ENCODE measurements around the gene FNBP1. TPM values are rescaled to one million over a fixed set of nuclear protein-coding genes. Genes with fewer than 3 reads are reported as not detected.

FNBP1 gene
- total RNA-seq, 2 donors from 2014 or later: 17.1 to 17.9 TPM

GRCh38 chr9:129850821-129851550 is 192.0 kb downstream of the FNBP1 start:
- TF ChIP-seq POLR2A (IDR thresholded peaks at IDR 0.05): no peak
- no peak for TF ChIP-seq CTCF (IDR thresholded peaks at IDR 0.05)
- WGBS, 2 donors: 85 to 87% methylated on average over 6 of the region's 6 CpGs
- ATAC-seq (no peak), DNase-seq (no peak)
- H3K36me3 ChIP-seq (replicated peaks in 1 of 2; ENCODE audit: insufficient read depth in 1 of 2, low read depth in 2 of 2): peaks cover 0 to 19% of the 10 kb centered on the region in 2 donors
- no peaks in the 10 kb centered on the region for H3K9me3 ChIP-seq
- H3K4me3 ChIP-seq: no peak overlapping the region
- no peak overlapping the region for H3K27ac ChIP-seq
- H3K27me3 ChIP-seq: no peaks in the 10 kb centered on the region
- H3K4me1 ChIP-seq: no peaks in the 10 kb centered on the region
- intact Hi-C loops (cut with DNase I): no loop called here

- H3K4me3 ChIP-seq: no peak overlapping the region
- intact Hi-C loops (cut with DNase I): no loop called here
- H3K9me3 ChIP-seq: no peaks in the 10 kb centered on the region
- ATAC-seq (no peak), DNase-seq (no peak)
- no peaks in the 10 kb centered on the region for H3K4me1 ChIP-seq
- H3K27me3 ChIP-seq: no peaks in the 10 kb centered on the region
- no peak for TF ChIP-seq CTCF (IDR thresholded peaks at IDR 0.05)
- no peak for TF ChIP-seq POLR2A (IDR thresholded peaks at IDR 0.05)
- no peak overlapping the region for H3K27ac ChIP-seq
- peaks cover 0 to 17% of the 10 kb centered on the region in 2 donors for H3K36me3 ChIP-seq (replicated peaks in 1 of 2; ENCODE audit: insufficient read depth in 1 of 2, low read depth in 2 of 2)
- 78 to 84% methylated on average over 6 of the region's 6 CpGs for WGBS, 2 donors
Observed at GRCh38 chr9:129849901-129850300, 193.1 kb downstream of the FNBP1 start.

GRCh38 chr9:129848712-129849441 is 194.1 kb downstream of the FNBP1 start:
- no peaks in the 10 kb centered on the region for H3K4me1 ChIP-seq
- 74 to 76% methylated on average over 4 of the region's 4 CpGs for WGBS, 2 donors
- no peak for ATAC-seq
- no peaks in the 10 kb centered on the region for H3K27me3 ChIP-seq
- TF ChIP-seq POLR2A (IDR thresholded peaks at IDR 0.05) (no peak), CTCF (IDR thresholded peaks at IDR 0.05) (no peak)
- no peaks in the 10 kb centered on the region for H3K9me3 ChIP-seq
- intact Hi-C loops (cut with DNase I): no loop called here
- no peak overlapping the region for H3K27ac ChIP-seq
- peaks cover 0 to 17% of the 10 kb centered on the region in 2 donors for H3K36me3 ChIP-seq (replicated peaks in 1 of 2; ENCODE audit: insufficient read depth in 1 of 2, low read depth in 2 of 2)
- no peak for DNase-seq
- H3K4me3 ChIP-seq: no peak overlapping the region

DNA sequence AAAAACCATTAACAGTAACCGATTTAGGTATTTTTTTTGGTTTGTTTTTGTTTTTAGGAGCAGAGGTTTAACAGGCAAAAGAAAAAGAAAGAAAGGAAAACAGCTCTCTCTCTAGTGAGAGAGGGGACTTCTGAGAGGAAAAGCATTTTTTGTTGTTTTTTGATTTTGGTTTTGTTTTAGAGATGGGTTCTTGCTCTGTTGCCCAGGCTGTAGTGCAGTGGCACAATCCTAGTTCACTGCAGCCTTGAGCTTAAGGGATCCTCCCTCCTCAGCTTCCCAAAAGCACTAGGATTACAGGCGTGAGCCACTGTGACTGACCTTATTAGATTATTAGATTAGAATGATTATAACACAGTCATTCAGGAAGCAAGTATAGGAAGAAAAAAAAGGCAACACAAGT is 197.6 kb downstream of the FNBP1 start:
- H3K4me3 ChIP-seq: no peak overlapping the region
- no peaks in the 10 kb centered on the region for H3K4me1 ChIP-seq
- DNase-seq (no peak), ATAC-seq (no peak)
- intact Hi-C loops (cut with DNase I): no loop called here
- H3K27ac ChIP-seq: no peak overlapping the region
- H3K36me3 ChIP-seq (replicated peaks in 1 of 2; ENCODE audit: insufficient read depth in 1 of 2, low read depth in 2 of 2): no peaks in the 10 kb centered on the region
- TF ChIP-seq CTCF (IDR thresholded peaks at IDR 0.05): no peak
- no peak for TF ChIP-seq POLR2A (IDR thresholded peaks at IDR 0.05)
- 66 to 76% methylated on average over 2 of the region's 2 CpGs for WGBS, 2 donors
- no peaks in the 10 kb centered on the region for H3K27me3 ChIP-seq
- no peaks in the 10 kb centered on the region for H3K9me3 ChIP-seq

All from body of pancreas (tissue), 4 donors.